HL-60/S4 treated with phorbol 12-myristate 13-acetate at 8.2 ng/mL for 4 days and 3 days (cell line): ENCODE data around the gene NOXO1.

Experiments
- in situ Hi-C: fragments of 300-500 bp; cut with MboI; formaldehyde crosslinking; loops from 2 replicates; pipeline ENCODE4 v1.15.0; 2022; ENCODE audit warnings: low sequenced_read_pairs

The NOXO1 gene

DNA sequence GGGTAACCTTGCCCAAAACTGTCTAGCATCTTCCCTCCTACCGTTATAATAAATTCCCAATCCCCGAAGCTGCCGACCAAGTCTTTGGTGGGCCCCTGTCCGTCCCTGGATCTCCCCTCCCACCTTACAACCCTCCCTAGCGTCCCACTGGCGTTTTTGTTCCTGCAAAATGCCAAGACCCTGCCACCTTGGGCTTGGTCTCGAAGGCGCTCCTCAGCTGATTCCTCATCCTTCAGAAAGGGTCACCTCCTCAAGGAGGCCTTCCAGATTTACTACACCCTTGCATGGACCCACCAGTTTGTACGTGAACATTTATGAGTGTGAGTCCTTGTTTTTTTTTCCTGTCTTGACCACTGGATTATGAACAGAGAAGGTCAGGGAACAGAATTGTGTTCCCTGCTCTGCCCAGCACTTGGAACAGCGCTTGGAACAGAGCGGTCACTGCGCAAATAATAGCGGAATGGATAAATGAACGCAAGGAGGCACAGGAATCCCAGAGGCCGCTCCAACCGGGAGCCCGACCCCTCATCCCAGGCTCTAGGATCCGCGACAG is 1.8 kb upstream of the NOXO1 start:
- in situ Hi-C loops = no loop called here

DNA sequence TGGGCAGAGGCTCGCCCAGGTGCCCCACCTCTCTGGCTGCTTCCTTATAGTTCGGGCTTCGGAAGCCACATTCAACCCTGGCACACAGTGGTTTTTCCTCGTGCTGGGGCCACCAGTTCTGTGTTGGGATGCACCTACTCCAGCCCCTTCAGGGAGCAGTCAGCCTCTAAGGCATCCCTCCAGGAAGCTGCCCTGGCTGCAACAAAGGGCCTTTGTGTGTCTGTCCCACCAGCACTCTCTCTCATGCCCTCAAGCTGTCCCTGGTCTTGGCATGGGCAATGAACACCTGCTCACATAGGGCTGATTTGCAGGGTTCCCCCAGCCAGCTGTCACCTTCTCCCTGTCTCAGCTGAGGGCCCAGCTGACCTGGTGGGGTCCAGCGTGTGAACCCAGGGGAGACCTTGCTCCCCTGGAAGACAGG is 754 bp upstream of the NOXO1 start:
- in situ Hi-C loops = no loop called here

- in situ Hi-C loops = no loop called here
Observed at GRCh38 chr16:1980770-1981087, 540 bp downstream of the NOXO1 start.

DNA sequence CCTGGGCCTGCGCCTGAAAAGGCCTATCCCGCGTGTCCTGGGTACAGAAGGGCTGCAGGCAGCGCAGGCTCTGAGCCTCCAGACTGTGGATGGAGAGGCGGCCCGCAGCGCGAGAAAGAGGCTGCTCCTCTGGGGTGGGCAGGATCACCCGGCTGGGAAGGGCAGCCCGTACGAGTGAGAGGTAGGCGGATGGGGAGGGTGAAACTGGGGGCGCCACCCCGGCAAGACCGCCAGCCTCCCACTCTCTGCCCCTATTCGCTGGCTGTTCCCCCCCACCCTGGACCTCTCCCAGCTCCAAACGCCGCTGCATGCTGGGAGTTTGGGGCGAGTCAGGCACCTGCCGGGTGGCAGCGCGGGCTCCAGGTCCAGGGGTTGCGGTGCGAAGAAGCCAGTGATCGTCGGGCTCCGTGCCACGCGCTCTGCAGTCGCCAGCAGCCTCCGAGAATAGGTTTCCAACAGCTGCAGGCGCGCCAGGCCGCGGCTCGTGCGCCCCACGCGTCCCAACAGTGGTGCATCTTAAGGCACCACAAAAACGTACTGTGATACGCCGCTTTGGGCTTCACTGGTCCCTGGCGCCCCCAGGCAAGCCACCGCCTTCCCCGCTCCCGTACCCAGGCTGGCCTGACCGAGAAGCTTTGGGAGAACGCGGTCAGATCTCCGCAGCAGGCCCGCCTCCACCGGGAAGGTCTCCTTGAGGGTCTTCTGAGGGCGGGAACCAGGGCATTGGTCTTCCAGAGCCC is 1.1 kb downstream of the NOXO1 start:
- in situ Hi-C loops = no loop called here

DNA sequence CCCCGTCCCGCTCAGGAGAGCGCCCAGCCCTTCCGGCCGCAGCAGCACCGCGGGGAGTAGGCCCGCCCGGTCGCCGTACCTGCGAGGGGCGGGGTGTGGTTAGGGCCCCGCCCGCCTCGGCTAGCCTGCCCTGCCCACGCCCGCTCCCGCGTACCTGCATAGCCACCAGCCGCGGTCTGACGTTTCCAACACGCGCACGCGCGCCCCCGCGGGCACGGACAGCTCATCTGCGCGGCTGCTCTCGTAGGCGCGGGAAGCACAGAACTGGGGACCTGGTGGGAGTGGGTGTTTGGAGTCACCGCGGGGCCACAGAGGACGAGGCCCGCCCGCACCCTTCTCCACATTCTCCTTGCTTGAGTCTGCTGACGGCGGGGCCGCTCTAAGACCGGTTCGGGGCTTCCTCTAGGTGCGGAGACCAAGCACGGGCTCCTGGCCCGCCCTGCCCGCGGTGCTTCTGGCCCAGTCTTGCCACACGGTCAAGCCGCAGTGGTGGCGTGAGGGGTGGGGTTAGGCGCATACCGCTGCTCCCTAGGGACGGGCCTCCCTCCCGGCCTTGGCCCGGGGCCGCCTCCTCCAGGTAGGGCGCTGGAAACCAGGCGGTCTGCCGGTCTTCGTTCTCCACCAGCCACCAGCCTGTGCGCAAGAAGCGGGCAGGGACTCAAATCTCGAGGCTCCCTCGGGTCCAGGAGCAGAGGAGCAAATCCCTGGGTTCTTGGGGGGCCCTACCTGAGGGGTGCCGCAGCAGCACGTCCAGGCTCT is 1.8 kb downstream of the NOXO1 start:
- in situ Hi-C loops = no loop called here

DNA sequence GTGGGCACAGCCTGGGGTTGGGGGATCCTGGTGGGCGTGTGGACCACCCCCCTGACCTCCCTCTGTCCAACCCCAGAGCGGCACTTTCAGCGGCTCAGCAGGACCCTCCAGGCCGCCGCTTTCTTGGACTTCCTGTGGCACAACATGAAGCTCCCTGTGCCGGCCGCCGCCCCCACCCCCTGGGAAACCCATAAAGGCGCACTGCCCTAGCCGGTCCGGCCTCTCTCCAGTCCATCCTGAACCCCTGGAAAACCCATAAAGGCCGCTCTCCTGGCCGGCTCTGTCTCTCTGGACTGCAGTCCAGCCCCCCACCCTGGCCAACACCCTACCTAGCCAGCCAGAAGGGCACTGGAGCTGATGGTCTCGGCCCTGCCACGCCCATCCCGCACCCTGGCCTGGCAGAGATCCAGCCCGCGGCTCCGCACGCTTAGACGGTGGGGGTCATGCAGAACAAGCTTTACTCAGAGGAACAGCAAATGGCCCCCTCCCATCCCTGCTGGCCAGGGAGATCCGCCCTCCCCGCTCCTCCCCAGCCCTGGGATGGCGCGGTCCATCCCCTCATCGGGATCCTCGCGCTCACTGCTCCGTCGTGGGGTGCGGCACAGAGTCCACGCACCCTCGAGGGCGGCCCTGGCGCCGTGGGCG is 2.7 kb downstream of the NOXO1 start:
- in situ Hi-C loops = no loop called here

GRCh38 chr16:1977875-1978268 is 3.4 kb downstream of the NOXO1 start:
- in situ Hi-C loops = no loop called here

DNA sequence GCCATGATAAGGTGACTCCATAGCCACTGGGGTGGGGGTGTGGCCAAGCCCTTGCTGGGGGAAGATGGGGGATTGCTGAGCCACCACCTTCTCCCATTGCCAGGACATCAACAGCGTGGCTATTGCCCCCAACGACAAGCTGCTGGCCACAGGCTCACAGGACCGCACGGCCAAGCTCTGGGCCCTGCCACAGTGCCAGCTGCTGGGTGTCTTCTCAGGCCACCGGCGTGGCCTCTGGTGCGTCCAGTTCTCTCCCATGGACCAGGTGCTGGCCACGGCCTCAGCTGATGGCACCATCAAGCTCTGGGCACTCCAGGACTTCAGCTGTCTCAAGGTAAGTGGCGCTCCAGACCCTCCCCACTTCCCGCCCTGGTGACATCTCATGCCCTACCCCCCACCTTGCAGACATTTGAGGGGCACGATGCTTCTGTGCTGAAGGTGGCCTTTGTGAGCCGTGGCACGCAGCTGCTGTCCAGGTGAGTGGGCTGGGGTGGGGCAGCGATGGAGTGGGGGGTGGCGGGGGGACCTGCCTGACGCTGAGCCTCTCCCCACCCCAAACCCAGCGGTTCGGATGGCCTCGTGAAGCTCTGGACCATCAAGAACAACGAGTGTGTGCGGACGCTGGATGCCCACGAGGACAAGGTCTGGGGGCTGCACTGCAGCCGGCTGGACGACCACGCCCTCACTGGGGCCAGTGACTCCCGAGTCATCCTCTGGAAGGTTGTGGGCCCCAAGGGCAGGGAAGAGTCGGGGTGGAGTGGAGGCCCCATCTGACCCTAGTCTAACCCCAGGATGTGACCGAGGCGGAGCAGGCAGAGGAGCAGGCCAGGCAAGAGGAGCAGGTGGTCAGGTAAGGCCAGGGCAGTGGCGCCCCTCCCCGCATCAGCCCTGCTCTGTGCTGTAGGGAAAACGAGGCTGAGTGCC is 4.1 kb downstream of the NOXO1 start:
- in situ Hi-C loops = no loop called here

DNA sequence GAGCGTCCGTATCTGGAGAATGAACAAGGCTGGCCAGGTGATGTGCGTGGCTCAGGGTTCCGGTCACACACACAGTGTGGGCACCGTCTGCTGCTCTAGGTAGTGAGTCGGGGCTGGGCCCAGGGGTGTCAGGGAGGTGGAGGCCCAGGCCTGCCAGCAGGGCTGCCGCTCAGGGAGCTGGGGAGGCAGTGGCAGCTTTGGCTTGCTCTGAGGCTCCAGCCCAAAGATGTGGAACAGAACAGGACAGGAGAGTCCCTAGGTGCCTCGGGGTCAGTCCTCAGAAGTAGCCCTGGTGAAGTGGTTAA is 5.1 kb downstream of the NOXO1 start:
- in situ Hi-C loops = no loop called here

GRCh38 chr16:1975432-1976215 is 5.6 kb downstream of the NOXO1 start:
- in situ Hi-C loops = no loop called here

- in situ Hi-C loops = no loop called here
Observed at GRCh38 chr16:1974157-1975070, 6.9 kb downstream of the NOXO1 start.

DNA sequence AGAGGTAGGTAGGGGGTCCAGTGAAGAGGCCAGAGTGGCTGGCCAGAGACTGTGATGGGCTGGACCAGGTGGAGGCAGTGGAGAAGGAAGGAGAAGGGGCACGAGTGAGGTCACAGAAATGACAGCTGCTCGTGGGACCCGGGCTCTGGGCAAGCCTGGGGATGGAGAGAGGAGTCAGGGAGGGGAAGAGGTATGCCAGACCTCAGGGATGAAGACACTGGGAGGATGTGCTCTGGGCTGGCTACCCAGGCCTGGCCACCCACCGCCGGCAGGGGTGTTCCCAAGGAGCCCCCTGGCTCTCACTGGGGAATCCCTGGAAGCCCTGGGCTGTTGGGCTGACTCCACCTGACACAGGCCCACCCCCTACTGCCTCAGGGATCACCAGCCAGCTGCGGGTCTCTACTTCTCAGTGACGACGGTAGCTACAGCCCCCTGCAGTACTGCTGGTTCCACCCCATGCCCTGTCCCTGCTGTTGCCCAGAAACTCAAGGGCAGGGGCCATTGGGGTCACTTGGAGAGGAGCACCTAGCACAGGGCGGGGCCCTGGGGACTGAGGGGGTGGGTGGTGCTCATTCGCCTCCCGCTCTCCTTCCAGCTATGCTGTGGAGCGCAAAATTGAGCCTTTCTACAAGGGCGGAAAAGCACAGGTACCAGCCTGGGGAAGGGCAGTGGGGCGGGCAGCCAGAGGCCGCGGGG is 7.7 kb downstream of the NOXO1 start:
- in situ Hi-C loops = no loop called here

- in situ Hi-C loops = no loop called here
Observed at GRCh38 chr16:1972490-1972877, 8.8 kb downstream of the NOXO1 start.

- in situ Hi-C loops = no loop called here
Observed at GRCh38 chr16:1971796-1972489, 9.3 kb downstream of the NOXO1 start, which contains the start of gene TBL3. TBL3 (plus strand) TSS chr16:1972053; CDS start chr16:1972165, 112 bp downstream.

- in situ Hi-C loops = no loop called here
Observed at GRCh38 chr16:1968146-1968953, 12.9 kb downstream of the NOXO1 start.

GRCh38 chr16:1966460-1966859 is 14.8 kb downstream of the NOXO1 start, which contains the start of gene RNF151:
RNF151 (plus strand) TSS chr16:1966856; CDS start chr16:1966882, 26 bp downstream.
- in situ Hi-C loops = no loop called here
